Gastrocnemius medialis (tissue), 4 donors: Measurements from ENCODE around the gene FOXJ2.

Experiments
- CTCF ChIP-seq, 5 experiments: fragments of 450-650 bp in 3 of 5; fragments of 200-600 bp in 2 of 5; sonication (generic) in 2 of 5; IDR thresholded peaks in 4 of 5; conservative IDR thresholded peaks in 1 of 5; 1 replicate in 4 of 5; 2 replicates in 1 of 5; pipeline ENCODE4 v1.5.1; 2016 to 2019; ENCODE audit warnings: antibody characterized with exemption in 5 of 5, mild to moderate bottlenecking in 3 of 5, moderate library complexity in 3 of 5
- POLR2A ChIP-seq, 2 donors: fragments of 450-650 bp; IDR thresholded peaks; one replicate each; pipeline ENCODE4 v1.6.1; 2017; ENCODE audit warnings: antibody characterized with exemption in 2 of 2, mild to moderate bottlenecking in 2 of 2, moderate library complexity in 2 of 2

GRCh38 chr12:8096281-8096915, 63.9 kb downstream of the FOXJ2 start:
- TF ChIP-seq POLR2A (IDR thresholded peaks at IDR 0.05) (no peak), CTCF (IDR thresholded peaks at IDR 0.05 in 4 of 5, conservative IDR thresholded peaks at IDR 0.05 in 1 of 5) (no peak)
